ENCODE data around the gene CCDC175. TPM values are rescaled to one million over a fixed set of nuclear protein-coding genes. Genes with fewer than 3 reads are reported as not detected.

CCDC175 gene
- total RNA-seq, 6 donors from 2014 or later: 0.14 TPM; not detected in 5

DNA sequence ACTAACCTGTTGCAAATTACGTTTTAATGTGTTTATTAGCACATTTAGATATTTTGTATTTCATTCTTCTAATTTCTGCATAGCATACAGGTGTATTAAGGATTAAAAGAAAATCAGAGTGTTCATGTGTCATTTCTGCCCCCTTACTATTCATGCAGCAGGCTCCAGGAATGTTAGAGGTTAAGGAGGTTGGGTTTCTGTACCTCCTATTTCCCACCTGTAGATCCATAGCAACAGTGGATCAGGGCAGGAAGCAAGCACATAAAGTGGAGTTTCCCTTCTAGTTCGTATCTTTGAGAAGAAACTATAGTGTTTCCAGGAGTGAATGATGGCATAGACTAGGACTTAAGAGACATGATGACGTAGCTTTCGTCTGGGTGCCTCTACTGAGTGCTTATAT lies 73.4 kb downstream of the CCDC175 start:
- WGBS, 2 donors: 72 to 73% methylated on average over 4 of the region's 4 CpGs
- ATAC-seq (ENCODE audit: low FRiP score in 2 of 2) (no peak), DNase-seq (no peak)
- H3K4me1 ChIP-seq: no peaks in the 10 kb centered on the region
- H3K9me3 ChIP-seq: no peaks in the 10 kb centered on the region
- H3K4me3 ChIP-seq: no peak overlapping the region
- no peak overlapping the region for H3K27ac ChIP-seq
- H3K27me3 ChIP-seq: no peaks in the 10 kb centered on the region
- H3K36me3 ChIP-seq: peaks cover 0 to 44% (median 7%) of the 10 kb centered on the region in 4 donors
- TF ChIP-seq EP300 (IDR thresholded peaks at IDR 0.05) (no peak), POLR2AphosphoS5 (IDR thresholded peaks at IDR 0.05) (no peak), POLR2A (IDR thresholded peaks at IDR 0.05) (no peak)
- TF ChIP-seq, protein P1, sequence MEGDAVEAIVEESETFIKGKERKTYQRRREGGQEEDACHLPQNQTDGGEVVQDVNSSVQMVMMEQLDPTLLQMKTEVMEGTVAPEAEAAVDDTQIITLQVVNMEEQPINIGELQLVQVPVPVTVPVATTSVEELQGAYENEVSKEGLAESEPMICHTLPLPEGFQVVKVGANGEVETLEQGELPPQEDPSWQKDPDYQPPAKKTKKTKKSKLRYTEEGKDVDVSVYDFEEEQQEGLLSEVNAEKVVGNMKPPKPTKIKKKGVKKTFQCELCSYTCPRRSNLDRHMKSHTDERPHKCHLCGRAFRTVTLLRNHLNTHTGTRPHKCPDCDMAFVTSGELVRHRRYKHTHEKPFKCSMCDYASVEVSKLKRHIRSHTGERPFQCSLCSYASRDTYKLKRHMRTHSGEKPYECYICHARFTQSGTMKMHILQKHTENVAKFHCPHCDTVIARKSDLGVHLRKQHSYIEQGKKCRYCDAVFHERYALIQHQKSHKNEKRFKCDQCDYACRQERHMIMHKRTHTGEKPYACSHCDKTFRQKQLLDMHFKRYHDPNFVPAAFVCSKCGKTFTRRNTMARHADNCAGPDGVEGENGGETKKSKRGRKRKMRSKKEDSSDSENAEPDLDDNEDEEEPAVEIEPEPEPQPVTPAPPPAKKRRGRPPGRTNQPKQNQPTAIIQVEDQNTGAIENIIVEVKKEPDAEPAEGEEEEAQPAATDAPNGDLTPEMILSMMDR (IDR thresholded peaks at IDR 0.05): no peak

DNA sequence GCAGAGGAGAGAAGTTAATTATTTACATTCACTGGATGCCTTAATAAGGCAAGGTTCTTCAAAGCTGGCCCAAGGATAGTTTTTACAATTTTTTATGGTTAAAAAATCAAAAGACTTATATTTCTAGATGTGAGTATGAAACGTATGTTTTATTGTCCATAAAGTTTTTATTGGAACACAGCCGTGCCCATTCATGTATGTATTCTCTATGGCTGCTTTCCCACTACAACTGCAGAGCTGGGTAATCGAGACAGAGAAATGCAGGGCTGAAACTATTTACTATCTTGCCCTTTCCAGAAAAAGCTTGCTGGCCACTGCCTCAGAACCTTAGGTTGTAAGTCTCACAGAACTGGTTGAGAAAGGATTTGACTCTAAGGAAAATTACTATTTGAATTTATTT lies 75.9 kb downstream of the CCDC175 start:
- 91 to 92% methylated on average over 3 of the region's 3 CpGs for WGBS, 2 donors
- TF ChIP-seq, protein P1 (IDR thresholded peaks at IDR 0.05): no peak
- TF ChIP-seq EP300 (IDR thresholded peaks at IDR 0.05): no peak
- TF ChIP-seq POLR2AphosphoS5 (IDR thresholded peaks at IDR 0.05): no peak
- no peak for TF ChIP-seq POLR2A (IDR thresholded peaks at IDR 0.05)
- no peak overlapping the region for H3K27ac ChIP-seq
- H3K4me3 ChIP-seq: no peak overlapping the region
- no peaks in the 10 kb centered on the region for H3K4me1 ChIP-seq
- DNase-seq (no peak), ATAC-seq (ENCODE audit: low FRiP score in 2 of 2) (no peak)
- H3K36me3 ChIP-seq: peaks cover 0 to 61% (median 19%) of the 10 kb centered on the region in 4 donors
- H3K27me3 ChIP-seq: no peaks in the 10 kb centered on the region
- no peaks in the 10 kb centered on the region for H3K9me3 ChIP-seq

DNA sequence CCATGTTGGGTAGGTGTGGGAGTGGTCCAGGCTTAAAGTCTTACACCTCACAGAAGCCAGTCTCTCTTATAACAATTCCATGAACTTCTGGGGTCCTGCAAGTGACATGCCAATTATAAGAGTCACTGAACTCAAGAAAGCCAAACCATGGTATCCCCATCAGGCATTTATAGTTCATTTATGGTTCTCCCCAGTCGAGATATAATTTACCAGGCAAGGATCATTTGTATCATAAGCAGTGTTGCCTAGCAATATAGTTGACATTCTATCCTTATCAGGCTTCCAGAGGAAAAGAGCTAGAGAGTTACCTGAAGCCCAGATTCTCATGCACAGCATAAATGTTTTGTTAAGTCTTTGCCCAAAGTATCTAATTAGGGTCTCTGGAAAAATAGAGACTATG lies 84.2 kb downstream of the CCDC175 start:
- peaks cover 0 to 4% (median 0%) of the 10 kb centered on the region in 4 donors for H3K4me1 ChIP-seq
- WGBS, 2 donors: 85 to 95% methylated on average over 1 of the region's 1 CpG
- TF ChIP-seq EP300 (IDR thresholded peaks at IDR 0.05) (no peak), POLR2AphosphoS5 (IDR thresholded peaks at IDR 0.05) (no peak), POLR2A (IDR thresholded peaks at IDR 0.05) (no peak)
- TF ChIP-seq, protein P1 (IDR thresholded peaks at IDR 0.05): no peak
- H3K4me3 ChIP-seq: no peak overlapping the region
- H3K9me3 ChIP-seq: no peaks in the 10 kb centered on the region
- H3K27me3 ChIP-seq: no peaks in the 10 kb centered on the region
- DNase-seq (no peak), ATAC-seq (ENCODE audit: low FRiP score in 2 of 2) (no peak)
- H3K27ac ChIP-seq: no peak overlapping the region
- peaks cover 3 to 86% (median 41%) of the 10 kb centered on the region in 4 donors for H3K36me3 ChIP-seq

DNA sequence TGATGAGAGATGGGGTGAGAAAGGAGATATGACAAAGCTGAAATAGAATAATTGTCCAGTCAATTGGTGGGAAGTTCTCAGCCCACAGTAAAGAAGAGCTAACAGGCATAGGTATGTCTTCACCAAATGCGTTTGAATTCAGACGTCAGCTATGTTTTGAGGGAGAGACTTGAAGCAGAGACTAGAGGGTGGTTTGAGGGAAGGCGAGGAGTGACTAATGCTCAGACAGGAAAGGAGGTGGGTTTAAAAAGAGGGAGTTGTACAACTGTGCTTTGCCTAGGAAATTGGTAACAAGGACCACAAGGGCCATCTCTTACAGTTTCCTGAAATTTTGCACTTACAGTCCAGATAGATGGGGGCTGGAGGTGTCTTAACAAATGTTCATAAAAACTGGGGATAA lies 85.9 kb downstream of the CCDC175 start:
- peaks cover 3 to 75% (median 31%) of the 10 kb centered on the region in 4 donors for H3K36me3 ChIP-seq
- no peak overlapping the region for H3K27ac ChIP-seq
- no peak overlapping the region for H3K4me3 ChIP-seq
- WGBS, 2 donors: 78 to 89% methylated on average over 3 of the region's 3 CpGs
- no peak for DNase-seq
- peaks cover 6 to 13% (median 10%) of the 10 kb centered on the region in 4 donors for H3K4me1 ChIP-seq
- no peaks in the 10 kb centered on the region for H3K27me3 ChIP-seq
- no peaks in the 10 kb centered on the region for H3K9me3 ChIP-seq
- ATAC-seq (ENCODE audit: low FRiP score in 2 of 2): no peak
- TF ChIP-seq, protein P1 (IDR thresholded peaks at IDR 0.05): no peak
- TF ChIP-seq POLR2A (IDR thresholded peaks at IDR 0.05) (no peak), EP300 (IDR thresholded peaks at IDR 0.05) (no peak), POLR2AphosphoS5 (IDR thresholded peaks at IDR 0.05) (no peak)

DNA sequence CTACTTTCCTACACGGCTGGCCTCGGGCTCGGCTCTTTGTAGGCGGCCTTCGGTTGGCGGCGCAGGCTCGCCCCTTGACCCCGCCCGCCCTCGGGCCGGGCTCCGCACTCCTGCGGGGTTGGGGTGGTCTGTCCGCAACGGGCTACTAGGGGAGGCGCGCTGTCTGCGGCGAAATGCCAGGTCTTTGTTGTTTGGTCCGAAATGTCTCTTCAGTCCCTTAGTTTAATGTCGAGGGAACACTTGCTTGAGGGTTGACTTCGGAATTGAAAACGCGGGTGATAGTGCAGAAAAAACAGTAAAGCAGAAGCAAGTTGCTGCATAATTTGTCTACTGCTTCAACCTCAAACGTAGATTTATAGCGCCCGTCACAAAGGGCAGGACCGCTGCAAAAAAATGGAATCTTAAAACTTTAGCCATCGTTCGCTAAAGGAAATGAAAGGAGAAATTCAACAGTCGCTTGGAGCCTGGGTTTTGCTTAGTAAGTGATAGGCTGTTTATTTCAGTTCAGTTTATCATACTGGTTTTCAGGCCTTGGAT lies 91.9 kb downstream of the CCDC175 start:
- Histone ChIP-seq H3K27me3 (no peaks in the 10 kb centered on the region), H3K9me3 (no peaks in the 10 kb centered on the region), H3K4me1 (peaks cover 34 to 42% (median 38%) of the 10 kb centered on the region in 4 donors), H3K36me3 (peaks cover 0 to 18% (median 3%) of the 10 kb centered on the region in 4 donors), H3K4me3 (peak overlapping the region; percentile 91 to 98 (median 97)), H3K27ac (peak overlapping the region; percentile 88 to 95 (median 94))
- peak; percentile 73 to 78 for ATAC-seq (ENCODE audit: low FRiP score in 2 of 2)
- TF ChIP-seq POLR2A (IDR thresholded peaks at IDR 0.05): no peak
- no peak for TF ChIP-seq EP300 (IDR thresholded peaks at IDR 0.05)
- no peak for TF ChIP-seq POLR2AphosphoS5 (IDR thresholded peaks at IDR 0.05)
- TF ChIP-seq, protein P1 (IDR thresholded peaks at IDR 0.05): no peak
- 0% methylated on average over 15 to 32 of the region's 32 CpGs for WGBS, 2 donors
- no peak for DNase-seq

Measured in upper lobe of left lung (tissue), 6 donors.